ENCODE measurements around the gene IL1RAPL1. TPM values are rescaled to one million over a fixed set of nuclear protein-coding genes. Genes with fewer than 3 reads are reported as not detected.

IL1RAPL1 gene
- total and polyA plus RNA-seq, 2 experiments from 2014 or later: 0.18 to 0.49 TPM

- Histone ChIP-seq H3K36me3 (ENCODE audit: insufficient read depth) (no peaks in the 10 kb centered on the region), H3F3A (replicated peaks; ENCODE audit: low read depth) (no peaks in the 10 kb centered on the region), H3K79me2 (replicated peaks; ENCODE audit: insufficient read depth) (no peaks in the 10 kb centered on the region), H3K27me3 (ENCODE audit: insufficient read depth) (no peaks in the 10 kb centered on the region), H3K9me2 (ENCODE audit: insufficient read depth) (no peaks in the 10 kb centered on the region), H4K20me1 (replicated peaks; ENCODE audit: insufficient read depth) (no peaks in the 10 kb centered on the region), H3K4me2 (no peak overlapping the region), H3K4me1 (ENCODE audit: insufficient read depth) (no peaks in the 10 kb centered on the region), H3K27ac (ENCODE audit: low read depth) (no peak overlapping the region), H3K4me3 (no peak overlapping the region), H2AFZ (no peak overlapping the region)
- H3K4me1 Mint-ChIP-seq: no peaks in the 10 kb centered on the region; the same call in 2 of the 3 replicates
- no peaks in the 10 kb centered on the region; the same call in 2 of the 3 replicates for H3K9me3 Mint-ChIP-seq
- H3K27me3 Mint-ChIP-seq (ENCODE audit: insufficient read depth, low read depth, poor library complexity): no peaks in the 10 kb centered on the region
- no peaks in the 10 kb centered on the region for H3K36me3 Mint-ChIP-seq (ENCODE audit: low read depth)
- no peak for DNase-seq (ENCODE audit: low spot score)
- no peak overlapping the region for H3K4me3 Mint-ChIP-seq
- ATAC-seq: no peak
- no peak overlapping the region for H3K27ac Mint-ChIP-seq
- no peak for TF ChIP-seq STAT1 (IDR thresholded peaks at IDR 0.05; ENCODE audit: unreplicated experiment)
- TF ChIP-seq JUNB (IDR thresholded peaks at IDR 0.05; ENCODE audit: unreplicated experiment): no peak
- no peak for TF ChIP-seq EZH2 (IDR thresholded peaks at IDR 0.05; ENCODE audit: low read depth, unreplicated experiment)
- no peak for TF ChIP-seq ETS1 (IDR thresholded peaks at IDR 0.05)
- no peak for TF ChIP-seq ZNF114 (CRISPR knock-in tag; IDR thresholded peaks at IDR 0.05)
- no peak for TF ChIP-seq POLR2AphosphoS5 (IDR thresholded peaks at IDR 0.05; ENCODE audit: low read depth)
- no peak for TF ChIP-seq REST (IDR thresholded peaks at IDR 0.05; ENCODE audit: unreplicated experiment)
- TF ChIP-seq ZNF331 (CRISPR knock-in tag; IDR thresholded peaks at IDR 0.05; ENCODE audit: low read depth): no peak
- TF ChIP-seq NANOG (IDR thresholded peaks at IDR 0.05; ENCODE audit: borderline replicate concordance): no peak
- TF ChIP-seq EZH2phosphoT487 (IDR thresholded peaks at IDR 0.05; ENCODE audit: unreplicated experiment): no peak
- no peak for TF ChIP-seq ZNF462 (CRISPR knock-in tag; IDR thresholded peaks at IDR 0.05)
- TF ChIP-seq CTCF (conservative IDR thresholded peaks at IDR 0.05; ENCODE audit: low read depth in 2 of 2): no peak
- TF ChIP-seq CREB1 (CRISPR knock-in tag; IDR thresholded peaks at IDR 0.05; ENCODE audit: low read depth): no peak
Observed at GRCh38 chrX:29039501-29039900, 452.3 kb downstream of the IL1RAPL1 start.

Data from GM23338 (cell line).